GM23338 (cell line): Measurements from ENCODE around the gene KRTAP4-2. TPM values are rescaled to one million over a fixed set of nuclear protein-coding genes. Genes with fewer than 3 reads are reported as not detected.

ENCODE experiments used
- ATAC-seq: fragments of 200-7000 bp; cut with Tn5 transposase; 3 replicates; pipeline ENCODE4 v1.9.1; 2020
- DNase-seq: peaks from one replicate; pipeline ENCODE4 v3.0.0-alpha.2; 2015; ENCODE audit warnings: low spot score
- H2AFZ ChIP-seq: fragments of 200-600 bp; sonication (generic); 2 replicates; pipeline ENCODE4 v1.8.0; 2016; ENCODE audit warnings: antibody characterized with exemption, mild to moderate bottlenecking, moderate library complexity
- H3F3A ChIP-seq: fragments of 200-600 bp; sonication (generic); replicated peaks from 2 replicates; pipeline ENCODE4 v1.8.0; 2017; ENCODE audit warnings: antibody characterized with exemption, mixed run types, low read depth
- H3K27ac ChIP-seq: fragments of 200-600 bp; sonication (generic); 2 replicates; pipeline ENCODE4 v1.6.1; 2016; ENCODE audit warnings: low read depth
- H3K27me3 ChIP-seq: fragments of 200-600 bp; sonication (generic); 2 replicates; pipeline ENCODE4 v1.8.0; 2016; ENCODE audit warnings: mild to moderate bottlenecking, mixed run types, moderate library complexity; ENCODE audit not compliant: insufficient read depth
- H3K36me3 ChIP-seq: fragments of 200-600 bp; sonication (generic); 2 replicates; pipeline ENCODE4 v1.8.0; 2016; ENCODE audit warnings: mild to moderate bottlenecking; ENCODE audit not compliant: insufficient read depth
- H3K4me1 ChIP-seq: fragments of 200-600 bp; sonication (generic); 2 replicates; pipeline ENCODE4 v1.8.0; 2016; ENCODE audit warnings: mild to moderate bottlenecking, moderate library complexity; ENCODE audit not compliant: insufficient read depth
- H3K4me2 ChIP-seq: fragments of 200-600 bp; sonication (generic); 2 replicates; pipeline ENCODE4 v1.7.1; 2017; ENCODE audit warnings: mixed run types
- H3K4me3 ChIP-seq: fragments of 200-600 bp; sonication (generic); 2 replicates; pipeline ENCODE4 v1.6.1; 2016; ENCODE audit warnings: mixed run types
- H3K79me2 ChIP-seq: fragments of 200-600 bp; sonication (generic); replicated peaks from 2 replicates; pipeline ENCODE4 v1.8.0; 2017; ENCODE audit warnings: mild to moderate bottlenecking; ENCODE audit not compliant: insufficient read depth
- H3K9me2 ChIP-seq: fragments of 200-600 bp; sonication (generic); 2 replicates; pipeline ENCODE4 v1.8.0; 2017; ENCODE audit not compliant: insufficient read depth
- H4K20me1 ChIP-seq: fragments of 200-600 bp; sonication (generic); replicated peaks from 2 replicates; pipeline ENCODE4 v1.8.0; 2017; ENCODE audit warnings: mild to moderate bottlenecking; ENCODE audit not compliant: insufficient read depth
- H3K27ac Mint-ChIP-seq: 2 replicates; pipeline ENCODE4 v1.8.0; 2020; ENCODE audit warnings: inconsistent platforms, mild to moderate bottlenecking, moderate library complexity, mixed read lengths
- H3K27me3 Mint-ChIP-seq: 3 replicates; pipeline ENCODE4 v1.8.0; 2022; ENCODE audit warnings: low read depth, mild to moderate bottlenecking, moderate library complexity, mixed read lengths, inconsistent platforms; ENCODE audit not compliant: insufficient read depth, poor library complexity
- H3K36me3 Mint-ChIP-seq: 3 replicates; pipeline ENCODE4 v1.8.0; 2021; ENCODE audit warnings: low read depth, mild to moderate bottlenecking, inconsistent platforms, moderate library complexity, mixed read lengths
- H3K4me1 Mint-ChIP-seq: 3 replicates; pipeline ENCODE4 v1.8.0; 2020; ENCODE audit warnings: mild to moderate bottlenecking, inconsistent platforms, mixed read lengths
- H3K4me3 Mint-ChIP-seq: 3 replicates; pipeline ENCODE4 v1.8.0; 2021; ENCODE audit warnings: moderate library complexity, mild to moderate bottlenecking, inconsistent platforms, mixed read lengths
- H3K9me3 Mint-ChIP-seq: 3 replicates; pipeline ENCODE4 v1.8.0; 2020; ENCODE audit warnings: moderate library complexity, mild to moderate bottlenecking, inconsistent platforms, mixed read lengths
- CREB1 ChIP-seq: fragments of 250-450 bp; sonication (Bioruptor Pico); IDR thresholded peaks from 2 replicates; pipeline ENCODE4 v1.5.0; 2020; ENCODE audit warnings: low read depth, mild to moderate bottlenecking, moderate library complexity
- EZH2 ChIP-seq: fragments of 200-600 bp; sonication (generic); IDR thresholded peaks from one replicate; pipeline ENCODE4 v1.8.0; 2017; ENCODE audit warnings: antibody characterized with exemption, mild to moderate bottlenecking, low read depth; ENCODE audit not compliant: unreplicated experiment
- POLR2AphosphoS5 ChIP-seq: IDR thresholded peaks from 2 replicates; pipeline ENCODE4 v1.6.1; 2016; ENCODE audit warnings: antibody characterized with exemption, low read depth
- STAT1 ChIP-seq: IDR thresholded peaks from one replicate; pipeline ENCODE4 v1.6.1; 2016; ENCODE audit warnings: antibody characterized with exemption; ENCODE audit not compliant: unreplicated experiment
- ZNF331 ChIP-seq: fragments of 250-450 bp; sonication (Bioruptor Pico); IDR thresholded peaks from 2 replicates; pipeline ENCODE4 v1.5.0; 2020; ENCODE audit warnings: low read depth, mild to moderate bottlenecking, moderate library complexity
- polyA plus RNA-seq: library from polyadenylated mRNA; unstranded; fragments of >200 nt; fragmentation: Nextera tagmentation; extraction: Ambion mirVana; gene quantifications from 2 replicates; pipeline ENCODE4 v1.2.1, GENCODE V29; 2016
- total RNA-seq: library from RNA; depleted of rRNA; stranded (reverse); fragments of >200 nt; shearing (Covaris generic); gene quantifications from 2 replicates; pipeline ENCODE4 v1.2.3, GENCODE V29; 2014
- TF ChIP-seq, protein P1 (sequence below): fragments of 250-450 bp; sonication (Bioruptor Pico); IDR thresholded peaks from 2 replicates; pipeline ENCODE4 v1.5.0; 2020; ENCODE audit warnings: mild to moderate bottlenecking, moderate library complexity
- TF ChIP-seq, protein P2 (sequence below), 2 experiments: fragments of 200-600 bp in 1 of 2; sonication (generic) in 1 of 2; conservative IDR thresholded peaks; 2 replicates each; pipeline versions ENCODE4 v1.5.1 to v1.6.1; 2016 to 2017; ENCODE audit warnings: antibody characterized with exemption in 2 of 2, low read depth in 2 of 2, mild to moderate bottlenecking in 2 of 2, moderate library complexity in 1 of 2

Gene KRTAP4-2
- total and polyA plus RNA-seq, 2 experiments from 2014 or later, result not detected

DNA sequence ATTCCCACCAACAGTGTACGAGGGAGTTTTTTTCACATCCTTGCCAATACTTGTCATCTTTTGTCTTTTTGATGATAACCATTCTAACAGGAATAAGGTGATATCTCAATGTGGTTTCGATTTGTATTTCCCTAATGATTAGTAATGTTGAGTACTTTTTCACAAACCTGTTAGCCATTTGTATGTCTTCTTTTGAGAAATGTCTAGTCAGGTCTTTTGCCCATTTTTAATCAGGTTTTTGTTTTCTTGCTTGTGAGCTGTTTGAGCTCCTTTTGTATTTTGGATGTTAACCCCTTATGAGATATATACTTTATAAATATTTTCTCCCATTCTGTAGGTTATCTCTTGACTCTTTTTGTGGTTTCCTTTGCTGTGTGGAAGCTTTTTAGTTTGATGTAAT is 26.5 kb downstream of the KRTAP4-2 start:
- Histone ChIP-seq H3K4me1 (0 out of 2 replicates have a peak, but pooled peaks cover 3% of the 10 kb centered on the region), H2AFZ (no peak overlapping the region), H3K36me3 (no peaks in the 10 kb centered on the region), H3K27ac (no peak overlapping the region), H3K79me2 (no peaks in the 10 kb centered on the region), H3K4me2 (no peak overlapping the region), H3K27me3 (no peaks in the 10 kb centered on the region), H3K9me2 (no peaks in the 10 kb centered on the region), H3F3A (no peaks in the 10 kb centered on the region), H4K20me1 (no peaks in the 10 kb centered on the region), H3K4me3 (no peak overlapping the region)
- TF ChIP-seq STAT1 (no peak), POLR2AphosphoS5 (no peak), EZH2 (no peak), CREB1 (CRISPR knock-in tag) (no peak), ZNF331 (CRISPR knock-in tag) (no peak)
- TF ChIP-seq, protein P1, sequence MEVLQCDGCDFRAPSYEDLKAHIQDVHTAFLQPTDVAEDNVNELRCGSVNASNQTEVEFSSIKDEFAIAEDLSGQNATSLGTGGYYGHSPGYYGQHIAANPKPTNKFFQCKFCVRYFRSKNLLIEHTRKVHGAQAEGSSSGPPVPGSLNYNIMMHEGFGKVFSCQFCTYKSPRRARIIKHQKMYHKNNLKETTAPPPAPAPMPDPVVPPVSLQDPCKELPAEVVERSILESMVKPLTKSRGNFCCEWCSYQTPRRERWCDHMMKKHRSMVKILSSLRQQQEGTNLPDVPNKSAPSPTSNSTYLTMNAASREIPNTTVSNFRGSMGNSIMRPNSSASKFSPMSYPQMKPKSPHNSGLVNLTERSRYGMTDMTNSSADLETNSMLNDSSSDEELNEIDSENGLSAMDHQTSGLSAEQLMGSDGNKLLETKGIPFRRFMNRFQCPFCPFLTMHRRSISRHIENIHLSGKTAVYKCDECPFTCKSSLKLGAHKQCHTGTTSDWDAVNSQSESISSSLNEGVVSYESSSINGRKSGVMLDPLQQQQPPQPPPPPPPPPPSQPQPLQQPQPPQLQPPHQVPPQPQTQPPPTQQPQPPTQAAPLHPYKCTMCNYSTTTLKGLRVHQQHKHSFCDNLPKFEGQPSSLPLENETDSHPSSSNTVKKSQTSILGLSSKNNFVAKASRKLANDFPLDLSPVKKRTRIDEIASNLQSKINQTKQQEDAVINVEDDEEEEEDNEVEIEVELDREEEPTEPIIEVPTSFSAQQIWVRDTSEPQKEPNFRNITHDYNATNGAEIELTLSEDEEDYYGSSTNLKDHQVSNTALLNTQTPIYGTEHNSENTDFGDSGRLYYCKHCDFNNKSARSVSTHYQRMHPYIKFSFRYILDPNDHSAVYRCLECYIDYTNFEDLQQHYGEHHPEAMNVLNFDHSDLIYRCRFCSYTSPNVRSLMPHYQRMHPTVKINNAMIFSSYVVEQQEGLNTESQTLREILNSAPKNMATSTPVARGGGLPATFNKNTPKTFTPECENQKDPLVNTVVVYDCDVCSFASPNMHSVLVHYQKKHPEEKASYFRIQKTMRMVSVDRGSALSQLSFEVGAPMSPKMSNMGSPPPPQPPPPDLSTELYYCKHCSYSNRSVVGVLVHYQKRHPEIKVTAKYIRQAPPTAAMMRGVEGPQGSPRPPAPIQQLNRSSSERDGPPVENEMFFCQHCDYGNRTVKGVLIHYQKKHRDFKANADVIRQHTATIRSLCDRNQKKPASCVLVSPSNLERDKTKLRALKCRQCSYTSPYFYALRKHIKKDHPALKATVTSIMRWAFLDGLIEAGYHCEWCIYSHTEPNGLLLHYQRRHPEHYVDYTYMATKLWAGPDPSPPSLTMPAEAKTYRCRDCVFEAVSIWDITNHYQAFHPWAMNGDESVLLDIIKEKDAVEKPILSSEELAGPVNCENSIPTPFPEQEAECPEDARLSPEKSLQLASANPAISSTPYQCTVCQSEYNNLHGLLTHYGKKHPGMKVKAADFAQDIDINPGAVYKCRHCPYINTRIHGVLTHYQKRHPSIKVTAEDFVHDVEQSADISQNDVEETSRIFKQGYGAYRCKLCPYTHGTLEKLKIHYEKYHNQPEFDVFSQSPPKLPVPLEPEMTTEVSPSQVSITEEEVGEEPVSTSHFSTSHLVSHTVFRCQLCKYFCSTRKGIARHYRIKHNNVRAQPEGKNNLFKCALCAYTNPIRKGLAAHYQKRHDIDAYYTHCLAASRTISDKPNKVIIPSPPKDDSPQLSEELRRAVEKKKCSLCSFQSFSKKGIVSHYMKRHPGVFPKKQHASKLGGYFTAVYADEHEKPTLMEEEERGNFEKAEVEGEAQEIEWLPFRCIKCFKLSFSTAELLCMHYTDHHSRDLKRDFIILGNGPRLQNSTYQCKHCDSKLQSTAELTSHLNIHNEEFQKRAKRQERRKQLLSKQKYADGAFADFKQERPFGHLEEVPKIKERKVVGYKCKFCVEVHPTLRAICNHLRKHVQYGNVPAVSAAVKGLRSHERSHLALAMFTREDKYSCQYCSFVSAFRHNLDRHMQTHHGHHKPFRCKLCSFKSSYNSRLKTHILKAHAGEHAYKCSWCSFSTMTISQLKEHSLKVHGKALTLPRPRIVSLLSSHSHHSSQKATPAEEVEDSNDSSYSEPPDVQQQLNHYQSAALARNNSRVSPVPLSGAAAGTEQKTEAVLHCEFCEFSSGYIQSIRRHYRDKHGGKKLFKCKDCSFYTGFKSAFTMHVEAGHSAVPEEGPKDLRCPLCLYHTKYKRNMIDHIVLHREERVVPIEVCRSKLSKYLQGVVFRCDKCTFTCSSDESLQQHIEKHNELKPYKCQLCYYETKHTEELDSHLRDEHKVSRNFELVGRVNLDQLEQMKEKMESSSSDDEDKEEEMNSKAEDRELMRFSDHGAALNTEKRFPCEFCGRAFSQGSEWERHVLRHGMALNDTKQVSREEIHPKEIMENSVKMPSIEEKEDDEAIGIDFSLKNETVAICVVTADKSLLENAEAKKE (CRISPR knock-in tag), result no peak
- TF ChIP-seq, protein P2, sequence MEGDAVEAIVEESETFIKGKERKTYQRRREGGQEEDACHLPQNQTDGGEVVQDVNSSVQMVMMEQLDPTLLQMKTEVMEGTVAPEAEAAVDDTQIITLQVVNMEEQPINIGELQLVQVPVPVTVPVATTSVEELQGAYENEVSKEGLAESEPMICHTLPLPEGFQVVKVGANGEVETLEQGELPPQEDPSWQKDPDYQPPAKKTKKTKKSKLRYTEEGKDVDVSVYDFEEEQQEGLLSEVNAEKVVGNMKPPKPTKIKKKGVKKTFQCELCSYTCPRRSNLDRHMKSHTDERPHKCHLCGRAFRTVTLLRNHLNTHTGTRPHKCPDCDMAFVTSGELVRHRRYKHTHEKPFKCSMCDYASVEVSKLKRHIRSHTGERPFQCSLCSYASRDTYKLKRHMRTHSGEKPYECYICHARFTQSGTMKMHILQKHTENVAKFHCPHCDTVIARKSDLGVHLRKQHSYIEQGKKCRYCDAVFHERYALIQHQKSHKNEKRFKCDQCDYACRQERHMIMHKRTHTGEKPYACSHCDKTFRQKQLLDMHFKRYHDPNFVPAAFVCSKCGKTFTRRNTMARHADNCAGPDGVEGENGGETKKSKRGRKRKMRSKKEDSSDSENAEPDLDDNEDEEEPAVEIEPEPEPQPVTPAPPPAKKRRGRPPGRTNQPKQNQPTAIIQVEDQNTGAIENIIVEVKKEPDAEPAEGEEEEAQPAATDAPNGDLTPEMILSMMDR (conservative IDR thresholded peaks at IDR 0.05; ENCODE audit: low read depth in 2 of 2), result no peak
- H3K4me3 Mint-ChIP-seq, result no peak overlapping the region
- no peaks in the 10 kb centered on the region for H3K36me3 Mint-ChIP-seq
- DNase-seq (no peak), ATAC-seq (no peak)
- peaks cover 3% of the 10 kb centered on the region; the same call in 2 of the 3 replicates for H3K4me1 Mint-ChIP-seq
- H3K27me3 Mint-ChIP-seq, result peaks cover 5% of the 10 kb centered on the region
- H3K9me3 Mint-ChIP-seq, result no peaks in the 10 kb centered on the region
- no peak overlapping the region for H3K27ac Mint-ChIP-seq
